GM20431 (cell line): ENCODE data around the gene ASB11.

ENCODE experiments used
- in situ Hi-C: fragments of 300-500 bp; cut with MseI, MboI; formaldehyde crosslinking; loops from one replicate; pipeline ENCODE4 v1.15.0; 2020; ENCODE audit warnings: low sequenced_read_pairs; ENCODE audit not compliant: unreplicated experiment

Gene ASB11

GRCh38 chrX:15315509-15315908 lies at the start of gene ASB11:
TSS of gene ASB11 (minus strand) at chrX:15315640. CDS start at chrX:15315605, 35 bp downstream.
- in situ Hi-C loops, result no loop called here

GRCh38 chrX:15359701-15360100 lies 44.3 kb upstream of the ASB11 start:
- in situ Hi-C loops, result no loop called here

GRCh38 chrX:15358533-15358932 lies 43.1 kb upstream of the ASB11 start:
- in situ Hi-C loops, result no loop called here

GRCh38 chrX:15356444-15356843 lies 41.0 kb upstream of the ASB11 start:
- in situ Hi-C loops, result no loop called here

GRCh38 chrX:15350329-15350996 lies 35.0 kb upstream of the ASB11 start:
- in situ Hi-C loops, result no loop called here

- in situ Hi-C loops, result loop anchor here (25.0 kb wide), 1 partner anchor 113 kb away; no protein-coding TSS in a partner anchor
These were observed 33.6 kb upstream of the ASB11 start for GRCh38 chrX:15349046-15349445.

- in situ Hi-C loops, result loop anchor here (25.0 kb wide), 1 partner anchor 116 kb away; no protein-coding TSS in a partner anchor
These were observed 30.5 kb upstream of the ASB11 start for GRCh38 chrX:15345976-15346375.

GRCh38 chrX:15344106-15344505 lies 28.7 kb upstream of the ASB11 start:
- in situ Hi-C loops, result loop anchor here (25.0 kb wide), 1 partner anchor 118 kb away; no protein-coding TSS in a partner anchor

GRCh38 chrX:15343075-15343476 lies 27.6 kb upstream of the ASB11 start:
- in situ Hi-C loops, result loop anchor here (25.0 kb wide), 1 partner anchor 119 kb away; no protein-coding TSS in a partner anchor

GRCh38 chrX:15340867-15341266 lies 25.4 kb upstream of the ASB11 start:
- in situ Hi-C loops, result loop anchor here (25.0 kb wide), 1 partner anchor 121 kb away; no protein-coding TSS in a partner anchor

- in situ Hi-C loops, result loop anchor here (25.0 kb wide), 1 partner anchor 126 kb away; no protein-coding TSS in a partner anchor
These were observed 20.6 kb upstream of the ASB11 start for GRCh38 chrX:15336023-15336413.

GRCh38 chrX:15335135-15336022 lies 19.9 kb upstream of the ASB11 start, which contains the start of gene PIGA:
TSS of gene PIGA (minus strand) at chrX:15335523. CDS start at chrX:15331930, 3,593 bp downstream.
- in situ Hi-C loops, result loop anchor here (25.0 kb wide), 1 partner anchor 127 kb away; no protein-coding TSS in a partner anchor

- in situ Hi-C loops, result loop anchor here (25.0 kb wide), 1 partner anchor 128 kb away; no protein-coding TSS in a partner anchor
These were observed 19.1 kb upstream of the ASB11 start for GRCh38 chrX:15334561-15334960.

- in situ Hi-C loops, result loop anchor here (25.0 kb wide), 1 partner anchor 133 kb away; no protein-coding TSS in a partner anchor
These were observed 13.4 kb upstream of the ASB11 start for GRCh38 chrX:15328821-15329220.

- in situ Hi-C loops, result loop anchor here (25.0 kb wide), 1 partner anchor 134 kb away; no protein-coding TSS in a partner anchor
These were observed 12.7 kb upstream of the ASB11 start for GRCh38 chrX:15328131-15328530.

- in situ Hi-C loops, result no loop called here
These were observed 7.0 kb upstream of the ASB11 start for GRCh38 chrX:15322472-15322871.

- in situ Hi-C loops, result no loop called here
These were observed 6.6 kb upstream of the ASB11 start for GRCh38 chrX:15322072-15322471.

GRCh38 chrX:15321447-15321846 lies 6.0 kb upstream of the ASB11 start:
- in situ Hi-C loops, result no loop called here

- in situ Hi-C loops, result no loop called here
These were observed 4.9 kb upstream of the ASB11 start for GRCh38 chrX:15320297-15320696.

- in situ Hi-C loops, result no loop called here
These were observed 3.6 kb upstream of the ASB11 start for GRCh38 chrX:15319075-15319474.
